ENCODE results near the gene FLT4. TPM values are rescaled to one million over a fixed set of nuclear protein-coding genes. Genes with fewer than 3 reads are reported as not detected.

Gene FLT4
- polyA plus RNA-seq, 3 donors, result not detected

GRCh38 chr5:180606215-180606785, 43.1 kb downstream of the FLT4 start:
- no peaks in the 10 kb centered on the region for H3K4me1 ChIP-seq (ENCODE audit: control insufficient read depth in 1 of 2, insufficient read depth in 2 of 2, low read length in 2 of 2)
- H3K27me3 ChIP-seq (ENCODE audit: control insufficient read depth in 2 of 2, insufficient read depth in 2 of 2, low read length in 2 of 2), result no peaks in the 10 kb centered on the region
- no peaks in the 10 kb centered on the region for H3K79me2 ChIP-seq (ENCODE audit: insufficient read depth, low read length)
- Mint-ChIP-seq H3K27me3 (ENCODE audit: low read depth in 3 of 3) (peaks cover 0 to 5% (median 3%) of the 10 kb centered on the region in 3 donors), H3K9me3 (no peaks in the 10 kb centered on the region), H3K4me1 (no peaks in the 10 kb centered on the region), H3K36me3 (no peaks in the 10 kb centered on the region), H3K27ac (peak overlapping the region in 1 of 7 donors; percentile 33), H3K4me3 (no peak overlapping the region)
- H2AFZ ChIP-seq (ENCODE audit: insufficient read depth, low read depth, low read length, poor library complexity, severe bottlenecking), result no peak overlapping the region
- WGBS (ENCODE audit: insufficient coverage), result 85% methylated on average over 17 of the region's 21 CpGs
- H3K9ac ChIP-seq (ENCODE audit: insufficient read depth, low read length, poor library complexity, severe bottlenecking), result no peak overlapping the region
- H3K4me3 ChIP-seq (replicated peaks in 1 of 3; ENCODE audit: low read depth in 2 of 3, low read length in 3 of 3), result no peak overlapping the region
- H3K9me3 ChIP-seq (replicated peaks in 1 of 2; ENCODE audit: control insufficient read depth in 1 of 2, insufficient read depth in 1 of 2, low read length in 2 of 2), result no peaks in the 10 kb centered on the region
- H3K27ac ChIP-seq (ENCODE audit: low read depth in 1 of 2, low read length in 2 of 2), result no peak overlapping the region
- peak; percentile 65 for TF ChIP-seq CTCF (IDR thresholded peaks at IDR 0.05)
- DNase-seq, result no peak
- H4K20me1 ChIP-seq (ENCODE audit: insufficient read depth, low read length), result no peaks in the 10 kb centered on the region
- H3K4me2 ChIP-seq (replicated peaks; ENCODE audit: extremely low read depth, low read length, poor library complexity, severe bottlenecking), result no peak overlapping the region
- no peaks in the 10 kb centered on the region for H3K36me3 ChIP-seq (replicated peaks in 1 of 2; ENCODE audit: control insufficient read depth in 1 of 2, insufficient read depth in 2 of 2, low read length in 2 of 2)
- intact Hi-C loops (cut with micrococcal nuclease), result no loop called here

GRCh38 chr5:180605554-180606214, 43.7 kb downstream of the FLT4 start:
- Histone ChIP-seq H3K4me2 (replicated peaks; ENCODE audit: extremely low read depth, low read length, poor library complexity, severe bottlenecking) (no peak overlapping the region), H4K20me1 (ENCODE audit: insufficient read depth, low read length) (no peaks in the 10 kb centered on the region), H3K79me2 (ENCODE audit: insufficient read depth, low read length) (no peaks in the 10 kb centered on the region), H3K9me3 (replicated peaks in 1 of 2; ENCODE audit: control insufficient read depth in 1 of 2, insufficient read depth in 1 of 2, low read length in 2 of 2) (no peaks in the 10 kb centered on the region), H3K27me3 (ENCODE audit: control insufficient read depth in 2 of 2, insufficient read depth in 2 of 2, low read length in 2 of 2) (no peaks in the 10 kb centered on the region), H3K36me3 (replicated peaks in 1 of 2; ENCODE audit: control insufficient read depth in 1 of 2, insufficient read depth in 2 of 2, low read length in 2 of 2) (no peaks in the 10 kb centered on the region), H2AFZ (ENCODE audit: insufficient read depth, low read depth, low read length, poor library complexity, severe bottlenecking) (no peak overlapping the region), H3K4me3 (replicated peaks in 1 of 3; ENCODE audit: low read depth in 2 of 3, low read length in 3 of 3) (no peak overlapping the region), H3K27ac (ENCODE audit: low read depth in 1 of 2, low read length in 2 of 2) (no peak overlapping the region), H3K4me1 (ENCODE audit: control insufficient read depth in 1 of 2, insufficient read depth in 2 of 2, low read length in 2 of 2) (no peaks in the 10 kb centered on the region), H3K9ac (ENCODE audit: insufficient read depth, low read length, poor library complexity, severe bottlenecking) (no peak overlapping the region)
- no peaks in the 10 kb centered on the region for H3K9me3 Mint-ChIP-seq
- H3K4me1 Mint-ChIP-seq, result no peaks in the 10 kb centered on the region
- intact Hi-C loops (cut with micrococcal nuclease), result no loop called here
- H3K27ac Mint-ChIP-seq, result no peak overlapping the region
- 35% methylated on average over 6 of the region's 11 CpGs for WGBS (ENCODE audit: insufficient coverage)
- H3K4me3 Mint-ChIP-seq, result no peak overlapping the region
- TF ChIP-seq CTCF (IDR thresholded peaks at IDR 0.05), result peak; percentile 92
- DNase-seq, result peak in 2 of 3 donors; percentile 12 to 21
- H3K27me3 Mint-ChIP-seq (ENCODE audit: low read depth in 3 of 3), result peaks cover 0 to 5% (median 3%) of the 10 kb centered on the region in 3 donors
- no peaks in the 10 kb centered on the region for H3K36me3 Mint-ChIP-seq

All from CD14-positive monocyte (primary cell).